OCI-LY1 (cell line): ENCODE data around the gene WWOX.

Source experiments
- EZH2 ChIP-seq: fragments of 200-600 bp; sonication (generic), shearing (Covaris generic); IDR thresholded peaks from 2 replicates; pipeline ENCODE4 v1.8.0; 2017; ENCODE audit warnings: borderline replicate concordance, mixed run types, mild to moderate bottlenecking, antibody characterized with exemption, low read length, moderate library complexity, mixed read lengths
- TF ChIP-seq, protein P1 (sequence below): fragments of 200-600 bp; sonication (generic), shearing (Covaris generic); IDR thresholded peaks from 2 replicates; pipeline ENCODE4 v1.5.1; 2017; ENCODE audit warnings: mild to moderate bottlenecking, antibody characterized with exemption, low read length, moderate library complexity, mixed read lengths

DNA sequence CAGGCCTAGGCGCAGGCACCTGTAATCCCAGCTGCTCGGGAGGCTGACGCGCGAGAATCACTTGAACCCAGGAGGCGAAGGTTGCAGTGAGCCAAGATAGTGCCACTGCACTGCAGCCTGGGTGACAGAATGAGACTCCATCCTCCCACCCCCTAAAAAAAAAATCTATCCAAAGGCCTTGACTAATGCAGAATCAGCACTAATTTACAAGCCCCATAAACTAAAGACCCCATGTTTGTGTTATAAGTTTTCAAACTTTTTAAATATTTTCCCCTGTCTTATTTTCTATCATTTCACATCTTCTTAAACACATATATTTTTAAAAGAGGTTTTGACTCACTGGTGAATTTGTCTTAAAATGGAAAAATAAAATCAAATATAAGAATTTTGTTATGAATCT is 713.1 kb downstream of the WWOX start:
- no peak for TF ChIP-seq EZH2
- TF ChIP-seq, protein P1, sequence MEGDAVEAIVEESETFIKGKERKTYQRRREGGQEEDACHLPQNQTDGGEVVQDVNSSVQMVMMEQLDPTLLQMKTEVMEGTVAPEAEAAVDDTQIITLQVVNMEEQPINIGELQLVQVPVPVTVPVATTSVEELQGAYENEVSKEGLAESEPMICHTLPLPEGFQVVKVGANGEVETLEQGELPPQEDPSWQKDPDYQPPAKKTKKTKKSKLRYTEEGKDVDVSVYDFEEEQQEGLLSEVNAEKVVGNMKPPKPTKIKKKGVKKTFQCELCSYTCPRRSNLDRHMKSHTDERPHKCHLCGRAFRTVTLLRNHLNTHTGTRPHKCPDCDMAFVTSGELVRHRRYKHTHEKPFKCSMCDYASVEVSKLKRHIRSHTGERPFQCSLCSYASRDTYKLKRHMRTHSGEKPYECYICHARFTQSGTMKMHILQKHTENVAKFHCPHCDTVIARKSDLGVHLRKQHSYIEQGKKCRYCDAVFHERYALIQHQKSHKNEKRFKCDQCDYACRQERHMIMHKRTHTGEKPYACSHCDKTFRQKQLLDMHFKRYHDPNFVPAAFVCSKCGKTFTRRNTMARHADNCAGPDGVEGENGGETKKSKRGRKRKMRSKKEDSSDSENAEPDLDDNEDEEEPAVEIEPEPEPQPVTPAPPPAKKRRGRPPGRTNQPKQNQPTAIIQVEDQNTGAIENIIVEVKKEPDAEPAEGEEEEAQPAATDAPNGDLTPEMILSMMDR = no peak
